K562 (cell line): ENCODE results near the gene APP. TPM values are rescaled to one million over a fixed set of nuclear protein-coding genes. Genes with fewer than 3 reads are reported as not detected.

Experiments
- ATAC-seq: fragments of 200-7000 bp; cut with Tn5 transposase; 3 replicates; pipeline ENCODE4 v1.9.1; 2020; ENCODE audit warnings: moderate library complexity
- BruUV-seq: library from RNA; stranded (reverse); fragments of 400-500 nt; replicated peaks from 2 replicates; lab custom pipeline; 2021; lab: Mats Ljungman, UMichigan
- CTCF ChIA-PET: fragments of 300-600 bp; formaldehyde crosslinking; extraction: SDS; loops from one replicate; lab custom pipeline; 2021; ENCODE audit warnings: low intra/inter-chr PET ratio; lab: Yijun Ruan, JAX
- POLR2A ChIA-PET: fragments of 300-600, 350-650 bp; sonication (Branson Sonifier 250); formaldehyde crosslinking; extraction: SDS; loops from one replicate; lab custom pipeline; 2021; ENCODE audit warnings: antibody characterized with exemption, inconsistent platforms; lab: Yijun Ruan, JAX
- DNase-seq, 4 experiments: peaks; one replicate each; pipeline versions ENCODE4 v3.0.0 to v3.0.0-alpha.2; 2011 to 2018; ENCODE audit warnings: low spot score in 3 of 4, mixed read lengths in 3 of 4; ENCODE audit errors: extremely low read depth in 1 of 4
- FAIRE-seq: peaks from 2 replicates; lab custom pipeline; 2011; peaks lifted over from hg19 to GRCh38; lab: Jason Lieb, UNC
- H2AFZ ChIP-seq: 2 replicates; pipeline ENCODE4 v1.6.0; 2011; ENCODE audit warnings: low read depth, low read length, control low read depth, inconsistent platforms
- H3K27ac ChIP-seq: fragments of 200-600 bp; 3 replicates; pipeline ENCODE4 v1.8.0; 2011; ENCODE audit warnings: low read depth, mild to moderate bottlenecking, control low read depth, inconsistent platforms, low read length, moderate library complexity, mixed read lengths; ENCODE audit errors: extremely low read depth
- H3K27me3 ChIP-seq, 2 experiments: fragments of 300-600 bp in 1 of 2; 2 replicates in 1 of 2; 3 replicates in 1 of 2; pipeline versions ENCODE4 v1.6.0 to v1.8.0; 2011; ENCODE audit warnings: inconsistent platforms in 2 of 2, low read length in 2 of 2, mild to moderate bottlenecking in 1 of 2, mixed read lengths in 1 of 2, moderate library complexity in 1 of 2; ENCODE audit not compliant: control insufficient read depth in 2 of 2, insufficient read depth in 2 of 2
- H3K36me3 ChIP-seq: fragments of 300-600 bp; 3 replicates; pipeline ENCODE4 v1.8.0; 2011; ENCODE audit warnings: mild to moderate bottlenecking, low read length, inconsistent platforms; ENCODE audit not compliant: control insufficient read depth, insufficient read depth
- H3K4me1 ChIP-seq, 2 experiments: fragments of 200-600 bp in 1 of 2; replicated peaks in 1 of 2; 2 replicates in 1 of 2; 3 replicates in 1 of 2; pipeline versions ENCODE4 v1.5.1 to v1.8.0; 2011; ENCODE audit warnings: inconsistent platforms in 2 of 2, low read length in 2 of 2, mild to moderate bottlenecking in 1 of 2, mixed read lengths in 1 of 2, moderate library complexity in 1 of 2; ENCODE audit not compliant: control insufficient read depth in 2 of 2, insufficient read depth in 2 of 2
- H3K4me2 ChIP-seq: 2 replicates; pipeline ENCODE4 v1.6.1; 2011; ENCODE audit warnings: low read length, control low read depth, inconsistent platforms, mixed read lengths; ENCODE audit not compliant: insufficient read depth
- H3K4me3 ChIP-seq: fragments of 200-600 bp; sonication (generic), shearing (Covaris generic); 2 replicates; pipeline ENCODE4 v1.5.1; 2016; ENCODE audit warnings: control low read depth, inconsistent platforms
- H3K79me2 ChIP-seq: fragments of 200-600 bp; 3 replicates; pipeline ENCODE4 v1.8.0; 2011; ENCODE audit warnings: low read length, inconsistent platforms; ENCODE audit not compliant: control insufficient read depth, insufficient read depth
- H3K9ac ChIP-seq, 2 experiments: 2 replicates each; pipeline versions ENCODE4 v1.6.0 to v1.6.1; 2011; ENCODE audit warnings: low read depth in 2 of 2, low read length in 2 of 2, control low read depth in 1 of 2, inconsistent platforms in 1 of 2, mild to moderate bottlenecking in 1 of 2, mixed read lengths in 1 of 2; ENCODE audit not compliant: insufficient read depth in 1 of 2
- H3K9me1 ChIP-seq: one replicate; pipeline ENCODE4 v1.6.0; 2011; ENCODE audit warnings: inconsistent platforms, mild to moderate bottlenecking, low read length, moderate library complexity; ENCODE audit not compliant: control insufficient read depth, insufficient read depth
- H3K9me3 ChIP-seq: replicated peaks from 2 replicates; pipeline ENCODE4 v1.5.1; 2011; ENCODE audit warnings: low read depth, low read length, inconsistent platforms; ENCODE audit not compliant: control insufficient read depth, insufficient read depth
- H4K20me1 ChIP-seq: replicated peaks from 2 replicates; pipeline ENCODE4 v1.6.1; 2011; ENCODE audit warnings: low read length, inconsistent platforms, mixed read lengths; ENCODE audit not compliant: control insufficient read depth, insufficient read depth
- BMI1 ChIP-seq: fragments of 150-350 bp; IDR thresholded peaks from 2 replicates; pipeline ENCODE4 v1.6.1; 2014; ENCODE audit warnings: low read length
- JUN ChIP-seq, 2 experiments: sonication (generic) in 1 of 2; formaldehyde crosslinking in 1 of 2; IDR thresholded peaks; 2 replicates each; pipeline versions ENCODE4 v1.6.1 to v1.8.0; 2012 to 2022; ENCODE audit warnings: borderline replicate concordance in 2 of 2, mild to moderate bottlenecking in 2 of 2, improper control_type of control experiment in 1 of 2, low read depth in 1 of 2, low read length in 1 of 2, missing genetic modification reagents in 1 of 2
- KAT2B ChIP-seq: IDR thresholded peaks from one replicate; pipeline ENCODE4 v1.6.1; 2012; ENCODE audit warnings: low read depth, mild to moderate bottlenecking, control low read depth, inconsistent platforms, low read length, moderate library complexity
- MCM2 ChIP-seq: fragments of 450-650 bp; IDR thresholded peaks from 2 replicates; pipeline ENCODE4 v1.6.1; 2017; ENCODE audit warnings: low read depth, mild to moderate bottlenecking
- MCM3 ChIP-seq: fragments of 450-650 bp; IDR thresholded peaks from 2 replicates; pipeline ENCODE4 v1.6.1; 2016
- NFATC3 ChIP-seq: fragments of 450-650 bp; IDR thresholded peaks from 2 replicates; pipeline ENCODE4 v1.6.1; 2017; ENCODE audit warnings: mild to moderate bottlenecking
- SMC3 ChIP-seq: conservative IDR thresholded peaks from 2 replicates; pipeline ENCODE4 v1.6.1; 2011; ENCODE audit warnings: low read depth, low read length, improper control_type of control experiment; ENCODE audit not compliant: insufficient read depth
- SREBF1 ChIP-seq: fragments of 150-350 bp; IDR thresholded peaks from 2 replicates; pipeline ENCODE4 v1.6.1; 2014; ENCODE audit warnings: antibody characterized with exemption, low read depth, low read length, borderline replicate concordance
- TBL1XR1 ChIP-seq, 2 experiments: IDR thresholded peaks; 2 replicates each; pipeline ENCODE4 v1.6.1; 2012; ENCODE audit warnings: improper control_type of control experiment in 2 of 2, low read length in 2 of 2, mild to moderate bottlenecking in 1 of 2
- ZSCAN32 ChIP-seq: fragments of 450-650 bp; formaldehyde crosslinking; IDR thresholded peaks from 2 replicates; pipeline ENCODE4 v1.4.0; 2020; ENCODE audit warnings: mild to moderate bottlenecking, moderate library complexity
- WGBS: fragments of 100-300 bp; shearing (Covaris generic); methylation state at CpG from one replicate; pipeline ENCODE4 v1.1.6; 2016; ENCODE audit warnings: low coverage, mixed read lengths; ENCODE audit not compliant: insufficient coverage; ENCODE audit errors: missing lambda C conversion rate; 5-methylcytosine and 5-hydroxymethylcytosine counted together
- in situ Hi-C: fragments of 300-500 bp; cut with MboI; formaldehyde crosslinking; loops from 4 replicates; pipeline ENCODE4 v1.15.0; 2018; ENCODE audit warnings: inconsistent platforms, mixed read lengths
- intact Hi-C: fragments of 100-400 bp; cut with micrococcal nuclease; formaldehyde crosslinking; loops from 2 replicates; pipeline ENCODE4 v1.14.2; 2022
- polyA plus RNA-seq, 8 experiments: library from polyadenylated mRNA; depleted of rRNA in 4 of 8; stranded (reverse) in 5 of 8; unstranded in 3 of 8; fragments of >200 nt; fragmentation: Nextera tagmentation in 2 of 8; fragmentation: Illumina TruSeq in 1 of 8; extraction: Ambion mirVana in 2 of 8; extraction: Trizol in 1 of 8; gene quantifications; 2 replicates each; pipeline versions ENCODE4 v1.2.1 to v1.2.3, GENCODE V29; 2011 to 2014; ENCODE audit warnings: inconsistent platforms in 1 of 8, missing spikeins in 1 of 8
- total RNA-seq, 7 experiments: library from RNA; depleted of rRNA in 6 of 7; stranded (reverse); fragments of >200 nt in 6 of 7; fragmentation: Illumina TruSeq in 2 of 7; extraction: Trizol in 2 of 7; gene quantifications; 2 replicates each; pipeline versions ENCODE4 v1.2.1 to v1.2.3, GENCODE V29; 2011 to 2021; ENCODE audit warnings: low replicate concordance in 1 of 7
- TF ChIP-seq, protein P1 (sequence below), 2 experiments: IDR thresholded peaks; 2 replicates each; pipeline ENCODE4 v1.6.1; 2012; ENCODE audit warnings: improper control_type of control experiment in 2 of 2, low read depth in 2 of 2, low read length in 2 of 2, borderline replicate concordance in 1 of 2
- TF ChIP-seq, protein P2 (sequence below): fragments of 450-650 bp; IDR thresholded peaks from 2 replicates; pipeline ENCODE4 v1.6.1; 2016; ENCODE audit warnings: missing biosample characterization, missing genetic modification characterization
- TF ChIP-seq, protein P3 (sequence below): sonication (generic); formaldehyde crosslinking; IDR thresholded peaks from 2 replicates; pipeline ENCODE4 v1.9.0; 2022; ENCODE audit warnings: mild to moderate bottlenecking, missing genetic modification reagents
- TF ChIP-seq, protein P4 (sequence below): fragments of 250-450 bp; sonication (Bioruptor Pico); IDR thresholded peaks from 2 replicates; pipeline ENCODE4 v1.5.0; 2021
- TF ChIP-seq, protein P5 (sequence below): sonication (generic); formaldehyde crosslinking; IDR thresholded peaks from 2 replicates; pipeline ENCODE4 v1.8.0; 2022; ENCODE audit warnings: mild to moderate bottlenecking, missing genetic modification reagents
- TF ChIP-seq, protein P6 (sequence below): fragments of 250-450 bp; sonication (Bioruptor Pico); IDR thresholded peaks from 2 replicates; pipeline ENCODE4 v1.5.0; 2020; ENCODE audit warnings: mild to moderate bottlenecking

APP gene
- total and polyA plus RNA-seq, 9 of the 15 experiments (the other 6 are each of a cell fraction or from before 2014, with no cell fraction given), result 0.01 to 1.5 (median 0.16) TPM; not detected in 5

DNA sequence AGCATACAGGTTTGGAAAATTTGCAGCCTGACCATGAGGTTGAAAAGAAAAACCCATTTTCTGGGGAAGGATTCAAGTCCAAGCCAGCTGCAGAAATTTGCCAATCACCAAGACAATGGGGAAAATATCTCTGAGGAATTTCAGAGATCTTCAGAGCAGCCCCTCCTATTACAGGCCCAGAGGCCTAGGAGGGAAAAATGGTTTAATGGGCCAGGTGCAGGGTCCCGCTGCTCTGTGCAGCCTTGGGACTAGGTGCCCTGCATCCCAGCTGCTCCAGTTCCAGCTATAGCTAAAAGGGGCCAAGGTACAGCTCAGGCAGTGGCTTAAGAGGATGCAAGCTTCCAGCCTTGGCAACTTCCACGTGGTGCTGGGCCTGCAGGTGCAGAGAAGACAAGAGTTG lies 322.3 kb downstream of the APP start:
- FAIRE-seq (no peak), DNase-seq (no peak), ATAC-seq (no peak)
- Histone ChIP-seq H4K20me1 (no peaks in the 10 kb centered on the region), H3K9me1 (no peaks in the 10 kb centered on the region), H3K9me3 (no peaks in the 10 kb centered on the region), H3K27me3 (no peaks in the 10 kb centered on the region), H3K4me1 (no peaks in the 10 kb centered on the region), H3K36me3 (no peaks in the 10 kb centered on the region), H3K9ac (no peak overlapping the region), H3K27ac (no peak overlapping the region), H3K4me2 (no peak overlapping the region), H3K4me3 (no peak overlapping the region), H3K79me2 (no peaks in the 10 kb centered on the region), H2AFZ (no peak overlapping the region)
- BruUV-seq, result no TSS peak
- intact Hi-C loops (no loop called here), in situ Hi-C loops (no loop called here)
- ChIA-PET CTCF (no interaction called here), POLR2A (no interaction called here)
- WGBS, result 0% methylated on average over 2 of the region's 2 CpGs
- TF ChIP-seq, protein P1, sequence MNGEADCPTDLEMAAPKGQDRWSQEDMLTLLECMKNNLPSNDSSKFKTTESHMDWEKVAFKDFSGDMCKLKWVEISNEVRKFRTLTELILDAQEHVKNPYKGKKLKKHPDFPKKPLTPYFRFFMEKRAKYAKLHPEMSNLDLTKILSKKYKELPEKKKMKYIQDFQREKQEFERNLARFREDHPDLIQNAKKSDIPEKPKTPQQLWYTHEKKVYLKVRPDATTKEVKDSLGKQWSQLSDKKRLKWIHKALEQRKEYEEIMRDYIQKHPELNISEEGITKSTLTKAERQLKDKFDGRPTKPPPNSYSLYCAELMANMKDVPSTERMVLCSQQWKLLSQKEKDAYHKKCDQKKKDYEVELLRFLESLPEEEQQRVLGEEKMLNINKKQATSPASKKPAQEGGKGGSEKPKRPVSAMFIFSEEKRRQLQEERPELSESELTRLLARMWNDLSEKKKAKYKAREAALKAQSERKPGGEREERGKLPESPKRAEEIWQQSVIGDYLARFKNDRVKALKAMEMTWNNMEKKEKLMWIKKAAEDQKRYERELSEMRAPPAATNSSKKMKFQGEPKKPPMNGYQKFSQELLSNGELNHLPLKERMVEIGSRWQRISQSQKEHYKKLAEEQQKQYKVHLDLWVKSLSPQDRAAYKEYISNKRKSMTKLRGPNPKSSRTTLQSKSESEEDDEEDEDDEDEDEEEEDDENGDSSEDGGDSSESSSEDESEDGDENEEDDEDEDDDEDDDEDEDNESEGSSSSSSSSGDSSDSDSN (IDR thresholded peaks at IDR 0.05; ENCODE audit: borderline replicate concordance in 1 of 2, low read depth in 2 of 2, low read length in 2 of 2), result no peak
- TF ChIP-seq TBL1XR1 (IDR thresholded peaks at IDR 0.05; ENCODE audit: low read length in 2 of 2), result no peak
- TF ChIP-seq SMC3, result no peak
- TF ChIP-seq, protein P2, sequence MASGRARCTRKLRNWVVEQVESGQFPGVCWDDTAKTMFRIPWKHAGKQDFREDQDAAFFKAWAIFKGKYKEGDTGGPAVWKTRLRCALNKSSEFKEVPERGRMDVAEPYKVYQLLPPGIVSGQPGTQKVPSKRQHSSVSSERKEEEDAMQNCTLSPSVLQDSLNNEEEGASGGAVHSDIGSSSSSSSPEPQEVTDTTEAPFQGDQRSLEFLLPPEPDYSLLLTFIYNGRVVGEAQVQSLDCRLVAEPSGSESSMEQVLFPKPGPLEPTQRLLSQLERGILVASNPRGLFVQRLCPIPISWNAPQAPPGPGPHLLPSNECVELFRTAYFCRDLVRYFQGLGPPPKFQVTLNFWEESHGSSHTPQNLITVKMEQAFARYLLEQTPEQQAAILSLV (tag), result no peak
- no peak for TF ChIP-seq SREBF1
- no peak for TF ChIP-seq NFATC3
- TF ChIP-seq KAT2B, result no peak
- no peak for TF ChIP-seq BMI1
- no peak for TF ChIP-seq JUN (IDR thresholded peaks at IDR 0.05; ENCODE audit: borderline replicate concordance, low read depth, low read length)
- TF ChIP-seq JUN (CRISPR knock-in tag; IDR thresholded peaks at IDR 0.05; ENCODE audit: borderline replicate concordance), result no peak
- TF ChIP-seq, protein P3, sequence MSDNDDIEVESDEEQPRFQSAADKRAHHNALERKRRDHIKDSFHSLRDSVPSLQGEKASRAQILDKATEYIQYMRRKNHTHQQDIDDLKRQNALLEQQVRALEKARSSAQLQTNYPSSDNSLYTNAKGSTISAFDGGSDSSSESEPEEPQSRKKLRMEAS (CRISPR knock-in tag), result no peak
- TF ChIP-seq, protein P4, sequence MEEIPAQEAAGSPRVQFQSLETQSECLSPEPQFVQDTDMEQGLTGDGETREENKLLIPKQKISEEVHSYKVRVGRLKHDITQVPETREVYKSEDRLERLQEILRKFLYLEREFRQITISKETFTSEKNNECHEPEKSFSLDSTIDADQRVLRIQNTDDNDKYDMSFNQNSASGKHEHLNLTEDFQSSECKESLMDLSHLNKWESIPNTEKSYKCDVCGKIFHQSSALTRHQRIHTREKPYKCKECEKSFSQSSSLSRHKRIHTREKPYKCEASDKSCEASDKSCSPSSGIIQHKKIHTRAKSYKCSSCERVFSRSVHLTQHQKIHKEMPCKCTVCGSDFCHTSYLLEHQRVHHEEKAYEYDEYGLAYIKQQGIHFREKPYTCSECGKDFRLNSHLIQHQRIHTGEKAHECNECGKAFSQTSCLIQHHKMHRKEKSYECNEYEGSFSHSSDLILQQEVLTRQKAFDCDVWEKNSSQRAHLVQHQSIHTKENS, result no peak
- TF ChIP-seq MCM3, result no peak
- TF ChIP-seq, protein P5, sequence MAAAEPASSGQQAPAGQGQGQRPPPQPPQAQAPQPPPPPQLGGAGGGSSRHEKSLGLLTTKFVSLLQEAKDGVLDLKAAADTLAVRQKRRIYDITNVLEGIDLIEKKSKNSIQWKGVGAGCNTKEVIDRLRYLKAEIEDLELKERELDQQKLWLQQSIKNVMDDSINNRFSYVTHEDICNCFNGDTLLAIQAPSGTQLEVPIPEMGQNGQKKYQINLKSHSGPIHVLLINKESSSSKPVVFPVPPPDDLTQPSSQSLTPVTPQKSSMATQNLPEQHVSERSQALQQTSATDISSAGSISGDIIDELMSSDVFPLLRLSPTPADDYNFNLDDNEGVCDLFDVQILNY (CRISPR knock-in tag), result no peak
- no peak for TF ChIP-seq MCM2
- TF ChIP-seq ZSCAN32 (CRISPR knock-in tag), result no peak
- TF ChIP-seq, protein P6, sequence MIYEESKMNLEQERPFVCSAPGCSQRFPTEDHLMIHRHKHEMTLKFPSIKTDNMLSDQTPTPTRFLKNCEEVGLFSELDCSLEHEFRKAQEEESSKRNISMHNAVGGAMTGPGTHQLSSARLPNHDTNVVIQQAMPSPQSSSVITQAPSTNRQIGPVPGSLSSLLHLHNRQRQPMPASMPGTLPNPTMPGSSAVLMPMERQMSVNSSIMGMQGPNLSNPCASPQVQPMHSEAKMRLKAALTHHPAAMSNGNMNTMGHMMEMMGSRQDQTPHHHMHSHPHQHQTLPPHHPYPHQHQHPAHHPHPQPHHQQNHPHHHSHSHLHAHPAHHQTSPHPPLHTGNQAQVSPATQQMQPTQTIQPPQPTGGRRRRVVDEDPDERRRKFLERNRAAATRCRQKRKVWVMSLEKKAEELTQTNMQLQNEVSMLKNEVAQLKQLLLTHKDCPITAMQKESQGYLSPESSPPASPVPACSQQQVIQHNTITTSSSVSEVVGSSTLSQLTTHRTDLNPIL (CRISPR knock-in tag), result no peak
